CD14-positive monocyte (primary cell): ENCODE results near the gene LHB. TPM values are rescaled to one million over a fixed set of nuclear protein-coding genes. Genes with fewer than 3 reads are reported as not detected.

Experiments used
- DNase-seq, 3 donors: peaks; one replicate each; pipeline ENCODE4 v3.0.0-alpha.2; 2011 to 2022
- H2AFZ ChIP-seq: 2 replicates; pipeline ENCODE4 v1.6.0; 2012; ENCODE audit warnings: mild to moderate bottlenecking, low read depth, low read length, inconsistent platforms; ENCODE audit not compliant: insufficient read depth, poor library complexity, severe bottlenecking
- H3K27ac ChIP-seq, 2 donors: 1 replicate in 1 of 2; 2 replicates in 1 of 2; pipeline ENCODE4 v1.5.1; 2012 to 2013; ENCODE audit warnings: low read length in 2 of 2, control low read depth in 1 of 2, inconsistent platforms in 1 of 2, low read depth in 1 of 2, mild to moderate bottlenecking in 1 of 2
- H3K27me3 ChIP-seq, 2 donors: one replicate each; pipeline versions ENCODE4 v1.6.0 to v1.6.1; 2011 to 2013; ENCODE audit warnings: low read length in 2 of 2; ENCODE audit not compliant: control insufficient read depth in 2 of 2, insufficient read depth in 2 of 2
- H3K36me3 ChIP-seq, 2 donors: replicated peaks in 1 of 2; 1 replicate in 1 of 2; 2 replicates in 1 of 2; pipeline versions ENCODE4 v1.5.1 to v1.6.1; 2012 to 2013; ENCODE audit warnings: low read length in 2 of 2, control low read depth in 1 of 2, inconsistent platforms in 1 of 2, mild to moderate bottlenecking in 1 of 2; ENCODE audit not compliant: insufficient read depth in 2 of 2, control insufficient read depth in 1 of 2
- H3K4me1 ChIP-seq, 2 donors: 1 replicate in 1 of 2; 2 replicates in 1 of 2; pipeline versions ENCODE4 v1.5.1 to v1.6.1; 2012 to 2013; ENCODE audit warnings: low read length in 2 of 2, control low read depth in 1 of 2, inconsistent platforms in 1 of 2, mild to moderate bottlenecking in 1 of 2, moderate library complexity in 1 of 2; ENCODE audit not compliant: insufficient read depth in 2 of 2, control insufficient read depth in 1 of 2
- H3K4me2 ChIP-seq: replicated peaks from 2 replicates; pipeline ENCODE3; 2012; ENCODE audit warnings: low read length, moderate library complexity, mild to moderate bottlenecking; ENCODE audit not compliant: poor library complexity, severe bottlenecking; ENCODE audit errors: extremely low read depth
- H3K4me3 ChIP-seq, 3 experiments: fragments of 200-600 bp in 1 of 3; sonication (generic) in 1 of 3; replicated peaks in 1 of 3; 1 replicate in 2 of 3; 2 replicates in 1 of 3; pipeline ENCODE4 v1.5.1; 2011 to 2013; ENCODE audit warnings: low read length in 3 of 3, mild to moderate bottlenecking in 3 of 3, control low read depth in 2 of 3, low read depth in 2 of 3, inconsistent platforms in 1 of 3, moderate library complexity in 1 of 3
- H3K79me2 ChIP-seq: 2 replicates; pipeline ENCODE4 v1.6.0; 2012; ENCODE audit warnings: mild to moderate bottlenecking, control low read depth, inconsistent platforms, low read length, moderate library complexity; ENCODE audit not compliant: insufficient read depth
- H3K9ac ChIP-seq: 2 replicates; pipeline ENCODE4 v1.6.0; 2017; ENCODE audit warnings: low read length, mild to moderate bottlenecking; ENCODE audit not compliant: insufficient read depth, poor library complexity, severe bottlenecking
- H3K9me3 ChIP-seq, 2 donors: replicated peaks in 1 of 2; 1 replicate in 1 of 2; 2 replicates in 1 of 2; pipeline versions ENCODE4 v1.5.1 to v1.6.1; 2012 to 2013; ENCODE audit warnings: low read length in 2 of 2, control low read depth in 1 of 2; ENCODE audit not compliant: control insufficient read depth in 1 of 2, insufficient read depth in 1 of 2
- H4K20me1 ChIP-seq: 2 replicates; pipeline ENCODE4 v1.6.0; 2012; ENCODE audit warnings: mild to moderate bottlenecking, low read length, control low read depth, moderate library complexity; ENCODE audit not compliant: insufficient read depth
- H3K27ac Mint-ChIP-seq, 7 donors: one replicate each; pipeline ENCODE4 v1.8.0; 2020; ENCODE audit warnings: mild to moderate bottlenecking in 7 of 7, mixed read lengths in 7 of 7, moderate library complexity in 6 of 7, inconsistent platforms in 2 of 7
- H3K27me3 Mint-ChIP-seq, 3 donors: one replicate each; pipeline ENCODE4 v1.8.0; 2021 to 2022; ENCODE audit warnings: low read depth in 3 of 3, mild to moderate bottlenecking in 3 of 3, mixed read lengths in 3 of 3, moderate library complexity in 3 of 3, inconsistent platforms in 1 of 3
- H3K36me3 Mint-ChIP-seq, 2 donors: one replicate each; pipeline ENCODE4 v1.8.0; 2020; ENCODE audit warnings: mixed read lengths in 2 of 2, inconsistent platforms in 1 of 2, mild to moderate bottlenecking in 1 of 2
- H3K4me1 Mint-ChIP-seq: one replicate; pipeline ENCODE4 v1.8.0; 2020; ENCODE audit warnings: mild to moderate bottlenecking, mixed read lengths
- H3K4me3 Mint-ChIP-seq, 2 donors: one replicate each; pipeline ENCODE4 v1.8.0; 2020; ENCODE audit warnings: mild to moderate bottlenecking in 2 of 2, mixed read lengths in 2 of 2, moderate library complexity in 1 of 2
- H3K9me3 Mint-ChIP-seq, 7 donors: one replicate each; pipeline ENCODE4 v1.8.0; 2020 to 2022; ENCODE audit warnings: mixed read lengths in 7 of 7, mild to moderate bottlenecking in 6 of 7, moderate library complexity in 6 of 7, inconsistent platforms in 2 of 7
- WGBS: methylation state at CpG from one replicate; pipeline ENCODE4 v1.1.5; 2013; ENCODE audit warnings: missing lambda C conversion rate; ENCODE audit not compliant: insufficient coverage; 5-methylcytosine and 5-hydroxymethylcytosine counted together
- intact Hi-C, 2 donors: fragments of 100-400 bp; cut with micrococcal nuclease; formaldehyde crosslinking; loops; one replicate each; pipeline versions ENCODE4 v1.15.0 to v1.15.1; 2023
- polyA plus RNA-seq, 3 donors: library from polyadenylated mRNA; depleted of rRNA in 1 of 3; unstranded in 2 of 3; stranded (reverse) in 1 of 3; fragments of 300-500 nt in 2 of 3; fragments of >200 nt in 1 of 3; fragmentation: Illumina TruSeq in 2 of 3; gene quantifications; 1 replicate in 2 of 3; 2 replicates in 1 of 3; pipeline ENCODE4 v1.2.3, GENCODE V29; 2012 to 2021
- TF ChIP-seq, protein P1 (sequence below): fragments of 200-600 bp; IDR thresholded peaks from one replicate; pipeline ENCODE4 v1.8.0; 2022; ENCODE audit warnings: antibody characterized with exemption, mild to moderate bottlenecking

Gene LHB
- polyA plus RNA-seq, 3 donors, result 0.48 TPM; not detected in 2

DNA sequence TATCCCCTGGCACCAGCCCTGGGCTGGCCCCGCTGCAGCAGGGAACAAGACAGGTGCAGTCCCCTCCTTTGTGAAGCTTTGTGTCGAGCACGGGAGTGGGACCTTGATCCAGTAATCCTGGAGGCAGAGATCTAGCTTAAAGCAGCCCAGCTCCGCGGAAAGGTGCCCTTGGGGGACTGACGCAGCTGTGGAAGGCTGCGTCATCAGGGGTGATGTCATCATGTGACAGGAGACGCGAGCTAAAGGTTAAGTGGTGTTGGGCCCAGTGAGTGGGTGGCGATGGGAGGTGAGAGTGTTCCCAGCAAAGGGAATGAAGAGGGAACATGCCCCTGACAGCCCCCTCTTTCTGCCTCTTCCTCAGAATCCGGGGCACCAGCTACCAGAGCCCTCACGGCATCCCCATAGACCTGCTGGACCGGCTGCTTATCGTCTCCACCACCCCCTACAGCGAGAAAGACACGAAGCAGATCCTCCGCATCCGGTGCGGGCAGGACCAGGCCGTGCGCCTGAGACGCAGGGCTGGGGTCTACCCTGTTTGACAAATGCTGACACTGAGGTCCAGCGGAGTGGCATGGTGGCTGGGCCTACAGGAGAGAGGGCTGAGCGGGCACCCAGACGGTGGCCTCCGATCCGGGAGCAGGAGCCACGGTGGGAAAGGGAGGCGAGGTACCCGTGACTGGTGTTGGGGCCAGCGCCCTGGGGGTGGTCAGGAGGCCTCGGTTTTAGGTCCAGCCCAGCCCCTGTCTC lies 2.6 kb downstream of the LHB start:
- H4K20me1 ChIP-seq, result no peaks in the 10 kb centered on the region
- no peak for DNase-seq
- Mint-ChIP-seq H3K27me3 (peaks cover 12 to 23% (median 22%) of the 10 kb centered on the region in 3 donors), H3K4me3 (no peak overlapping the region), H3K9me3 (peaks cover 0 to 8% (median 5%) of the 10 kb centered on the region in 7 donors), H3K27ac (no peak overlapping the region), H3K4me1 (peaks cover 17% of the 10 kb centered on the region), H3K36me3 (peaks cover 58 to 77% of the 10 kb centered on the region in 2 donors)
- no peak overlapping the region for H3K4me3 ChIP-seq
- no peak overlapping the region for H3K9ac ChIP-seq
- no peak overlapping the region for H3K27ac ChIP-seq
- H2AFZ ChIP-seq, result no peak overlapping the region
- H3K27me3 ChIP-seq, result peaks cover 9 to 23% of the 10 kb centered on the region in 2 donors
- WGBS, result 97% methylated on average over 24 of the region's 32 CpGs
- no peak overlapping the region for H3K4me2 ChIP-seq
- peaks cover 19 to 22% of the 10 kb centered on the region in 2 donors for H3K4me1 ChIP-seq
- intact Hi-C loops, result no loop called here
- H3K9me3 ChIP-seq, result no peaks in the 10 kb centered on the region
- peaks cover 53 to 60% of the 10 kb centered on the region in 2 donors for H3K36me3 ChIP-seq
- H3K79me2 ChIP-seq, result no peaks in the 10 kb centered on the region
- TF ChIP-seq, protein P1, sequence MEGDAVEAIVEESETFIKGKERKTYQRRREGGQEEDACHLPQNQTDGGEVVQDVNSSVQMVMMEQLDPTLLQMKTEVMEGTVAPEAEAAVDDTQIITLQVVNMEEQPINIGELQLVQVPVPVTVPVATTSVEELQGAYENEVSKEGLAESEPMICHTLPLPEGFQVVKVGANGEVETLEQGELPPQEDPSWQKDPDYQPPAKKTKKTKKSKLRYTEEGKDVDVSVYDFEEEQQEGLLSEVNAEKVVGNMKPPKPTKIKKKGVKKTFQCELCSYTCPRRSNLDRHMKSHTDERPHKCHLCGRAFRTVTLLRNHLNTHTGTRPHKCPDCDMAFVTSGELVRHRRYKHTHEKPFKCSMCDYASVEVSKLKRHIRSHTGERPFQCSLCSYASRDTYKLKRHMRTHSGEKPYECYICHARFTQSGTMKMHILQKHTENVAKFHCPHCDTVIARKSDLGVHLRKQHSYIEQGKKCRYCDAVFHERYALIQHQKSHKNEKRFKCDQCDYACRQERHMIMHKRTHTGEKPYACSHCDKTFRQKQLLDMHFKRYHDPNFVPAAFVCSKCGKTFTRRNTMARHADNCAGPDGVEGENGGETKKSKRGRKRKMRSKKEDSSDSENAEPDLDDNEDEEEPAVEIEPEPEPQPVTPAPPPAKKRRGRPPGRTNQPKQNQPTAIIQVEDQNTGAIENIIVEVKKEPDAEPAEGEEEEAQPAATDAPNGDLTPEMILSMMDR, result no peak

DNA sequence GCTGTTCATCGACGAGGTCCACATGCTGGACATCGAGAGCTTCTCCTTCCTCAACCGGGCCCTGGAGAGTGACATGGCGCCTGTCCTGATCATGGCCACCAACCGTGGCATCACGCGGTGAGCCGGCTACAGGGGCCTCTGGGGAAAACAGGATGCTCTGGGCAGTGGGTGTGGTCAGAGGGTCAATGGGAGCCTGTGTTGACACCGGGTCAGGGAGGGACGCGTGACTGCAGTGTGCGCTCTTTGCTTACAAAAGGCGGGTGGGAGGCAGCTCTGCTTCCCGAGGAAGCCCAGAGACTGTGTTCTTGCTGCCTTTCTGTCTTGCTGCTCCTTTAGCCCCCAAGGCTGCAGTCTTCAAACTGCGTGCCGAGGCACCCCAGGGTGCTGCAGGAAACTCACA lies 5.7 kb downstream of the LHB start:
- no peak for DNase-seq
- no peaks in the 10 kb centered on the region for H3K79me2 ChIP-seq
- intact Hi-C loops, result no loop called here
- H3K4me3 ChIP-seq, result no peak overlapping the region
- no peak overlapping the region for H2AFZ ChIP-seq
- H3K36me3 ChIP-seq, result peaks cover 64 to 76% of the 10 kb centered on the region in 2 donors
- H3K27ac ChIP-seq, result no peak overlapping the region
- H3K4me1 ChIP-seq, result no peaks in the 10 kb centered on the region
- H3K27me3 ChIP-seq, result no peaks in the 10 kb centered on the region
- H3K27ac Mint-ChIP-seq, result no peak overlapping the region
- no peak overlapping the region for H3K9ac ChIP-seq
- TF ChIP-seq, protein P1, result no peak
- H3K4me1 Mint-ChIP-seq, result no peaks in the 10 kb centered on the region
- no peak overlapping the region for H3K4me2 ChIP-seq
- no peaks in the 10 kb centered on the region for H3K9me3 Mint-ChIP-seq
- peaks cover 0 to 2% (median 0%) of the 10 kb centered on the region in 3 donors for H3K27me3 Mint-ChIP-seq
- no peak overlapping the region for H3K4me3 Mint-ChIP-seq
- peaks cover 60 to 89% of the 10 kb centered on the region in 2 donors for H3K36me3 Mint-ChIP-seq
- H4K20me1 ChIP-seq, result no peaks in the 10 kb centered on the region
- H3K9me3 ChIP-seq, result no peaks in the 10 kb centered on the region
- whole genome bisulfite sequencing, result 100% methylated on average over 8 of the region's 17 CpGs
